ENCODE results near the gene PLCL2. TPM values are rescaled to one million over a fixed set of nuclear protein-coding genes. Genes with fewer than 3 reads are reported as not detected.

The PLCL2 gene
- total RNA-seq, 1 donor from 2014 or later = 2.5 TPM

DNA sequence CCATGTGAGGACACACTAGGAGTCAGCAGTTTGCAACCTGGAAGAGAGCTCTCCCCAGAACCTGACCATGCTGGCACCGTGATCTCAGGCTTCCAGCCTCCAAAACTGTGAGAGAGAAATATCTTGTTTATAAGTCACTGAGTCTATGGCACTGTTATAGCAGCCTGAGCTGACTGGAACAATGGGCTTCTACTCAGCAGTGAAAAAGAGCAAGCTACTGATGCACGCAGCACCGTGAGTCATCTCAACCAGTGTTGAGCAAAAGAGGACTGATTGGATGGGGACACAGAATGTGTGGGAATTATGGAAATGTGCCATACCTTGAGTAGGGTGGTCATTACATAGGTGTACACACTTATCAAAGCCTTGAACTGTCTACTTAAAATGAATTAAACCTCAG, 230.4 kb downstream of the PLCL2 start:
- TF ChIP-seq, protein P1, sequence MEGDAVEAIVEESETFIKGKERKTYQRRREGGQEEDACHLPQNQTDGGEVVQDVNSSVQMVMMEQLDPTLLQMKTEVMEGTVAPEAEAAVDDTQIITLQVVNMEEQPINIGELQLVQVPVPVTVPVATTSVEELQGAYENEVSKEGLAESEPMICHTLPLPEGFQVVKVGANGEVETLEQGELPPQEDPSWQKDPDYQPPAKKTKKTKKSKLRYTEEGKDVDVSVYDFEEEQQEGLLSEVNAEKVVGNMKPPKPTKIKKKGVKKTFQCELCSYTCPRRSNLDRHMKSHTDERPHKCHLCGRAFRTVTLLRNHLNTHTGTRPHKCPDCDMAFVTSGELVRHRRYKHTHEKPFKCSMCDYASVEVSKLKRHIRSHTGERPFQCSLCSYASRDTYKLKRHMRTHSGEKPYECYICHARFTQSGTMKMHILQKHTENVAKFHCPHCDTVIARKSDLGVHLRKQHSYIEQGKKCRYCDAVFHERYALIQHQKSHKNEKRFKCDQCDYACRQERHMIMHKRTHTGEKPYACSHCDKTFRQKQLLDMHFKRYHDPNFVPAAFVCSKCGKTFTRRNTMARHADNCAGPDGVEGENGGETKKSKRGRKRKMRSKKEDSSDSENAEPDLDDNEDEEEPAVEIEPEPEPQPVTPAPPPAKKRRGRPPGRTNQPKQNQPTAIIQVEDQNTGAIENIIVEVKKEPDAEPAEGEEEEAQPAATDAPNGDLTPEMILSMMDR (IDR thresholded peaks at IDR 0.05; ENCODE audit: insufficient read depth, low read length, poor library complexity, severe bottlenecking) = no peak
- H3K27me3 ChIP-seq (ENCODE audit: control insufficient read depth, insufficient read depth, low read length) = no peaks in the 10 kb centered on the region
- H3K36me3 ChIP-seq (ENCODE audit: control insufficient read depth, insufficient read depth, low read length) = no peaks in the 10 kb centered on the region
- no peak overlapping the region for H3K4me3 ChIP-seq (ENCODE audit: low read depth, low read length)
- DNase-seq (ENCODE audit: low read depth) = peak; percentile 16

DNA sequence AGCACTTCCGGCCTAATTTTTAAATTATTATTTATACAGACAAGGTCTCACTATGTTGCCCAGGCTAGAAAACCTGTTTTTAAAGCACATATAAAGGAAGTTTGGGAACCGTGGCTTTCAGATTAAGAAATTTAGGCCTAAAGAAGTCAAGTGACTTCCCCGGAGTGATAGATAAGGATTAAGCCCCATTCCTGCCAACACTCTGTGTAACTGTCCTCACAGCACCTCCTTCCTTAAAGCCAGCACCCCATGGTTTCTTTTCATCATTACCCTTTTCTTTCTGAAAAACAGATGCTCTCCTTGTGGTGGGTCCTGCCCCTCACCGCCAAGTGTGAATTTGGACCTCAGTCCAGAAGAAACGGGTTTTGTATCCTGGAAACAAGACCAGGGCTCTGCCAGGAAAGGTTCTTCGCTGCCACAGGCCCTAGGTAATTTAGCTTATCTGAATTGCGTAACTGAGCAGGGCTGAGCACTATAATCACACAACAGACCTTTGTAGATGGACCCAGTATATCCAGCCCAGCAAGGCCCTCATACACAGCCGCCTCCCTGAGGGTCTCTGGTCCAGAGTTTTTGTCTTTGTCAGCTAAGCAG, 231.3 kb downstream of the PLCL2 start:
- Histone ChIP-seq H3K4me3 (ENCODE audit: low read depth, low read length) (no peak overlapping the region), H3K27me3 (ENCODE audit: control insufficient read depth, insufficient read depth, low read length) (no peaks in the 10 kb centered on the region), H3K36me3 (ENCODE audit: control insufficient read depth, insufficient read depth, low read length) (no peaks in the 10 kb centered on the region)
- TF ChIP-seq, protein P1 (IDR thresholded peaks at IDR 0.05; ENCODE audit: insufficient read depth, low read length, poor library complexity, severe bottlenecking) = no peak
- DNase-seq (ENCODE audit: low read depth) = no peak

DNA sequence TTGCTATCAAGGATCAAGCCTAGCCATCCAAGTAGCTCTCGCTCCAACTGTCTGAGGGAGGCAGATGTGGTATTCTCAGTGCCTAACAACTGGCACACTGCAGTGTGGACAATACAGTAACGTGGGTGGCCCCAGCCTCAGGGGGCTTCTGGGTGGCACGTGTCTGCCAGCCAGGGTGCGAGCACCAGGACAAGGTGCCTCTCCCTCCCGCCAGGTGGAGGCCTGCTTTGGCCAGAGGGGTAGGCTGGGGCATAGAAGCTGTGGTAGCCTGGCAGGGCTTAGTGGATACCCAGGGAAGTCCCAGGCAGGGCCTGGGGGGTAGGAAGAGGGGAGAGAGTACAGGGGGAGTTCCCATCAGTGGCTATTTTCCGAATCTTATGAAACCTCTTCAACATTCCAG, 234.0 kb downstream of the PLCL2 start:
- TF ChIP-seq, protein P1 (IDR thresholded peaks at IDR 0.05; ENCODE audit: insufficient read depth, low read length, poor library complexity, severe bottlenecking) = no peak
- Histone ChIP-seq H3K4me3 (ENCODE audit: low read depth, low read length) (no peak overlapping the region), H3K27me3 (ENCODE audit: control insufficient read depth, insufficient read depth, low read length) (no peaks in the 10 kb centered on the region), H3K36me3 (ENCODE audit: control insufficient read depth, insufficient read depth, low read length) (no peaks in the 10 kb centered on the region)
- no peak for DNase-seq (ENCODE audit: low read depth)

DNA sequence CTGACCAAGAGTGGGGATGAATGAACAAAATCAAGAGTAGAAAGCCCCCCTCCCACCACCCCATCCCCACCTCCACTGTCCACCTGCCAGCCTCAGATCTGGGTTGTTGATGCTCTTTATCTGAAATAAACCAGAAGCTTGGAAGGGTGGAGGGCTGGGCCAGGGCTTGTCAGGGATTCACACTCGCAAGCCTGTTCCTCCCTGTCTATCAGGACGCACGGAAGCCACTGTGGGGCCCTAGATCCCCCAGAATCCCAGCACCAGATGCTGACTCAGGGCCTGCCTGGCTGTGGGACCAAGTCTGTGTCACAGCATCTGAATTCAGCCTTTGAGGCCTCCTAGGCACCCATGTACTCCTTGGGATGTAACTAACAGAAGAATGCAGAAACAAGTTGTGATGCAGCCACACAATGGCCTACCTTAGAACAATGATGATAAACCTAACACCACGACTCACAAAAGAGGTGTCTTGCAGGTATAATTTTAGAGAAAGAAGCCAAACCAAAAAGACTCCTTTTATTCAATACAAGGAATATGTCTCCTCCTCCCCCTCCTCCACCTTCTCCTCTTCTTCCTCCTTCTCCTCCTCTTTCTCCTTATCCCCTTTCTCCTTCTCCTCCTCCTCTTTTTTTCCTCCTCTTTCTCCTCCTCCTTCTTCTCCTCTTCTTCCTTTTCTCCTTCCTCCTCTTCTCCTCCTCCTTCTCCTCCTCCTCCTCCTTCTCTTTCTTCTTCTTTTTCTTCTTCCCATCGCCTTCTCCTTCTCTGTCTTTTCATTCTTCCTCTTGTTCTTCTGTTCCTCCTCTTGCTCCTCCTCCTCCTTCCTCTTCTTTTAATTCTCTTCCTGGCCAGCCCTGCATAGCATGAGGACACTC, 234.7 kb downstream of the PLCL2 start:
- DNase-seq (ENCODE audit: low read depth) = no peak
- Histone ChIP-seq H3K27me3 (ENCODE audit: control insufficient read depth, insufficient read depth, low read length) (no peaks in the 10 kb centered on the region), H3K4me3 (ENCODE audit: low read depth, low read length) (no peak overlapping the region), H3K36me3 (ENCODE audit: control insufficient read depth, insufficient read depth, low read length) (no peaks in the 10 kb centered on the region)
- TF ChIP-seq, protein P1 (IDR thresholded peaks at IDR 0.05; ENCODE audit: insufficient read depth, low read length, poor library complexity, severe bottlenecking) = no peak

DNA sequence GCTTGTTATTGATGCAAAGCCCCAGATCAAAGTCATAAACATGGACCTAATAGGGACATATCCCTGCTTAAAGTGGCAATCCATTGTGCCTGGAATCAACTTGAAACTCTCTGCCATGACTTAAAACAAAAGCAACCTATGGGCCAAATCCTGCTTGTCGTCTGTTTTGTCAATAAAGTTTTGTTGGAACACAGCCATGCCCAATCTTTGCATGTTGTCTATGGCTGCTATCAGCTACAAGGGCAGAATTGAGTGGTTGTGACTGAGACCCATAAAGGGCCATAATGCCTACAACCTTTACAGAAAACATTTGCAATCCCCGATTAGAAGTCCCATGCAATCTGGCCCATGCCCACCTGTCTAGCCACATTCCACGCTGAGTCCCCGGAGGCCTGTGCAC, 235.4 kb downstream of the PLCL2 start:
- TF ChIP-seq, protein P1 (IDR thresholded peaks at IDR 0.05; ENCODE audit: insufficient read depth, low read length, poor library complexity, severe bottlenecking) = no peak

More for the DNA sequence above, 235.4 kb downstream of the PLCL2 start:
- no peaks in the 10 kb centered on the region for H3K36me3 ChIP-seq (ENCODE audit: control insufficient read depth, insufficient read depth, low read length)
- H3K27me3 ChIP-seq (ENCODE audit: control insufficient read depth, insufficient read depth, low read length) = no peaks in the 10 kb centered on the region
- no peak overlapping the region for H3K4me3 ChIP-seq (ENCODE audit: low read depth, low read length)
- DNase-seq (ENCODE audit: low read depth) = no peak
